ENCODE results near the gene CHCHD3. TPM values are rescaled to one million over a fixed set of nuclear protein-coding genes. Genes with fewer than 3 reads are reported as not detected.

Gene CHCHD3
- total RNA-seq (2022; extraction: Qiagen RNA extraction): 71.0 to 86.3 TPM (median 74.5 TPM) in 5 replicates

DNA sequence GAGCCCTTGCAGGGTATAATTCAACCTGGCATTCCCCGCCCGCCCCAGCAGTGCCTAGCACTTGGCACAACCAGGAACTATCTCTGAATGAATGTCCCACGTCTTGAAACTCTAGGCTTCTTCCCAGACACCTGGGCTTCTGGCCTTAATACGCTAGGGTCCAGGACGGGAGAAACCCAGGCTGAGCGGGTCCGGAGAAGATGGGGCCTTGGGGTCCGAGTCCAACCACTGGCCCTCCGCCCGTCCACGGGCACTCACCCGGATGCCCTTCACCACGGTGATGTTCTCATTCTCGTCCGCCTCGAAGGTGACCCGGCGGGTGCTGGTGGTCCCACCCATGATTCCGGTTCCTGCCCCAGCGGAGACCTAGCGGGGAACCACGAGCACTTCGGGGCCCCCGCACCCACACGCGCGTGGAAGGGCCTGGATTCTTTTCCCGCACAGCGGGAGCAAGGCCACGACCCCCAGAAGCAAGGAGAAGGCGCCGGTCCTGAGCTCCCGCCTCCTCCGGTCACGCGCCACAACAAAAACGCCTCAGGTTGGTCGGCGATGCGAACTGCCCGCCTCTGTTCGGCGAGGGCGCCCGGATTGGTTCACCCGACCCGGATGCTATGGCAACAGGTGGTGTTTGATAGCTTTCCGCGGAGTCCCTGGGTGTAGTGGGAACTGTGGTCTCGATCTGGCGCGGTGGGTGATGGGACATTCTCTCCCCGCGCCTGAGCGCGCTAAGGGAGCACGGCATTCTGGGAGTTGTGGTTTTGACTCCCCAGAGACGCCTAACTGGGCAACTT is at the start of gene CHCHD3:
Gene CHCHD3 (minus strand): TSS at position 492 of the 791 bp plus-strand sequence. CDS start 153 bp downstream, at position 339.

Other genes starting within 250 kb of the CHCHD3 start
- 18.3 to 24.1 TPM (median 20.5 TPM) in 5 replicates for gene EXOC4, start 171.0 kb upstream of the CHCHD3 start, total RNA-seq (2022; extraction: Qiagen RNA extraction)